HFFc6 (cell line): ENCODE data around the gene ERN1. TPM values are rescaled to one million over a fixed set of nuclear protein-coding genes. Genes with fewer than 3 reads are reported as not detected.

Source experiments
- DNase-seq: peaks from one replicate; pipeline ENCODE4 v3.0.0-alpha.2; 2018
- H3K27ac Mint-ChIP-seq: 2 replicates; pipeline ENCODE4 v1.8.0; 2020; ENCODE audit warnings: mild to moderate bottlenecking, mixed read lengths
- H3K27me3 Mint-ChIP-seq: 2 replicates; pipeline ENCODE4 v1.8.0; 2021; ENCODE audit warnings: mild to moderate bottlenecking, moderate library complexity, mixed read lengths; ENCODE audit not compliant: insufficient read depth
- H3K36me3 Mint-ChIP-seq: 2 replicates; pipeline ENCODE4 v1.8.0; 2021; ENCODE audit warnings: low read depth, mixed read lengths
- H3K4me1 Mint-ChIP-seq: 2 replicates; pipeline ENCODE4 v1.8.0; 2020; ENCODE audit warnings: low read depth, mixed read lengths
- H3K4me3 Mint-ChIP-seq: 2 replicates; pipeline ENCODE4 v1.8.0; 2020; ENCODE audit warnings: mild to moderate bottlenecking, moderate library complexity, mixed read lengths
- H3K9me3 Mint-ChIP-seq: 2 replicates; pipeline ENCODE4 v1.8.0; 2020; ENCODE audit warnings: mild to moderate bottlenecking, mixed read lengths
- CTCF ChIP-seq: fragments of 200-600 bp; sonication (generic); IDR thresholded peaks from 2 replicates; pipeline ENCODE4 v1.5.0; 2021; ENCODE audit warnings: antibody characterized with exemption, mild to moderate bottlenecking
- total RNA-seq, 6 experiments: library from RNA; stranded (reverse); fragmentation: NEBNext Ultra II Directional; extraction: Animal tissue kit (Norgen Biotek cat#: 25700); gene quantifications; 2 replicates in 1 of 6; 3 replicates in 5 of 6; pipeline ENCODE4 v1.2.3, GENCODE V29; 2021

The ERN1 gene
- total RNA-seq, 6 experiments from 2014 or later = 6.8 to 12.8 (median 7.9) TPM

GRCh38 chr17:64036198-64036922 lies 93.6 kb downstream of the ERN1 start:
- Mint-ChIP-seq H3K9me3 (no peaks in the 10 kb centered on the region), H3K36me3 (peaks cover 4% of the 10 kb centered on the region; the same call in 1 of the 2 replicates), H3K4me3 (no peak overlapping the region), H3K27ac (no peak overlapping the region), H3K27me3 (peaks cover 2% of the 10 kb centered on the region), H3K4me1 (peaks cover 9% of the 10 kb centered on the region)
- no peak for DNase-seq
- peak; percentile 47 for TF ChIP-seq CTCF

GRCh38 chr17:64032081-64032480 lies 97.9 kb downstream of the ERN1 start:
- TF ChIP-seq CTCF = no peak
- Mint-ChIP-seq H3K4me1 (peaks cover 9% of the 10 kb centered on the region), H3K27ac (peak overlapping the region; percentile 32; the same call in 1 of the 2 replicates), H3K36me3 (no peaks in the 10 kb centered on the region), H3K27me3 (no peaks in the 10 kb centered on the region; the same call in 1 of the 2 replicates), H3K9me3 (no peaks in the 10 kb centered on the region), H3K4me3 (no peak overlapping the region)
- peak; percentile 21 for DNase-seq

- H3K36me3 Mint-ChIP-seq = no peaks in the 10 kb centered on the region
- H3K4me3 Mint-ChIP-seq = no peak overlapping the region
- peak; percentile 93 for TF ChIP-seq CTCF
- H3K4me1 Mint-ChIP-seq = peaks cover 18% of the 10 kb centered on the region
- H3K27me3 Mint-ChIP-seq = peaks cover 2% of the 10 kb centered on the region
- no peaks in the 10 kb centered on the region for H3K9me3 Mint-ChIP-seq
- DNase-seq = peak; percentile 58
- H3K27ac Mint-ChIP-seq = no peak overlapping the region
These were observed 101.0 kb downstream of the ERN1 start for GRCh38 chr17:64028874-64029464.

GRCh38 chr17:64025732-64026294 lies 104.1 kb downstream of the ERN1 start:
- DNase-seq = peak; percentile 52
- Mint-ChIP-seq H3K27me3 (peaks cover 4% of the 10 kb centered on the region), H3K27ac (no peak overlapping the region), H3K36me3 (no peaks in the 10 kb centered on the region), H3K4me1 (peaks cover 9% of the 10 kb centered on the region), H3K4me3 (peak overlapping the region; percentile 45), H3K9me3 (no peaks in the 10 kb centered on the region)
- TF ChIP-seq CTCF = peak; percentile 99

- Mint-ChIP-seq H3K4me1 (peaks cover 14% of the 10 kb centered on the region), H3K27ac (no peak overlapping the region), H3K36me3 (no peaks in the 10 kb centered on the region), H3K4me3 (no peak overlapping the region), H3K27me3 (peaks cover 4% of the 10 kb centered on the region), H3K9me3 (no peaks in the 10 kb centered on the region)
- DNase-seq = peak; percentile 33
- no peak for TF ChIP-seq CTCF
These were observed 104.9 kb downstream of the ERN1 start for GRCh38 chr17:64024781-64025731.
